ENCODE data around the gene ATP2A3. TPM values are rescaled to one million over a fixed set of nuclear protein-coding genes. Genes with fewer than 3 reads are reported as not detected.
A peak's percentile ranks its signal among the peaks of the same experiment; 100 is the strongest.

ATP2A3 gene
- polyA plus RNA-seq, 3 donors from 2014 or later: 29.6 to 116 (median 35.1) TPM

- Mint-ChIP-seq H3K27me3 (ENCODE audit: low read depth in 3 of 3) (peaks cover 3 to 6% (median 4%) of the 10 kb centered on the region in 3 donors), H3K27ac (peak overlapping the region in 3 of 6 donors; percentile 4 to 6 (median 5)), H3K4me3 (no peak overlapping the region), H3K36me3 (peaks cover 0 to 6% (median 3%) of the 10 kb centered on the region in 3 donors), H3K4me1 (peaks cover 24 to 27% of the 10 kb centered on the region in 2 donors), H3K9me3 (peaks cover 0 to 10% (median 1%) of the 10 kb centered on the region in 6 donors)
- DNase-seq: no peak
Measured at GRCh38 chr17:3974138-3974687, 10.0 kb upstream of the ATP2A3 start.

- Mint-ChIP-seq H3K4me1 (peaks cover 24 to 27% of the 10 kb centered on the region in 2 donors), H3K4me3 (no peak overlapping the region), H3K27me3 (ENCODE audit: low read depth in 3 of 3) (peaks cover 3 to 6% (median 4%) of the 10 kb centered on the region in 3 donors), H3K27ac (peak overlapping the region in 1 of 6 donors; percentile 22), H3K36me3 (peaks cover 0 to 6% (median 3%) of the 10 kb centered on the region in 3 donors), H3K9me3 (peaks cover 0 to 10% (median 1%) of the 10 kb centered on the region in 6 donors)
- no peak for DNase-seq
Measured at GRCh38 chr17:3973495-3974137, 9.4 kb upstream of the ATP2A3 start.

- Mint-ChIP-seq H3K36me3 (peaks cover 0 to 6% (median 3%) of the 10 kb centered on the region in 3 donors), H3K4me1 (peaks cover 24 to 27% of the 10 kb centered on the region in 2 donors), H3K9me3 (peaks cover 0 to 10% (median 1%) of the 10 kb centered on the region in 6 donors), H3K4me3 (peak overlapping the region; percentile 57 to 81 (median 69)), H3K27ac (peak overlapping the region in 1 of 6 donors; percentile 35), H3K27me3 (ENCODE audit: low read depth in 3 of 3) (peaks cover 3 to 6% (median 4%) of the 10 kb centered on the region in 3 donors)
- DNase-seq: no peak
Measured at GRCh38 chr17:3972931-3973330, 8.7 kb upstream of the ATP2A3 start.

- peaks cover 0 to 6% (median 3%) of the 10 kb centered on the region in 3 donors for H3K36me3 Mint-ChIP-seq
- H3K27ac Mint-ChIP-seq: peak overlapping the region in 3 of 6 donors; percentile 35 to 71 (median 42)
- H3K27me3 Mint-ChIP-seq (ENCODE audit: low read depth in 3 of 3): peaks cover 3 to 6% (median 4%) of the 10 kb centered on the region in 3 donors
- peaks cover 0 to 10% (median 1%) of the 10 kb centered on the region in 6 donors for H3K9me3 Mint-ChIP-seq
- H3K4me3 Mint-ChIP-seq: peak overlapping the region; percentile 57 to 81 (median 69)
- H3K4me1 Mint-ChIP-seq: peaks cover 24 to 27% of the 10 kb centered on the region in 2 donors
- DNase-seq: peak; percentile 14 to 22 (median 18)
Measured at GRCh38 chr17:3972281-3972731, 8.1 kb upstream of the ATP2A3 start.

GRCh38 chr17:3970668-3971067 is 6.4 kb upstream of the ATP2A3 start:
- peaks cover 3 to 6% (median 4%) of the 10 kb centered on the region in 3 donors for H3K27me3 Mint-ChIP-seq (ENCODE audit: low read depth in 3 of 3)
- H3K27ac Mint-ChIP-seq: peak overlapping the region in 1 of 6 donors; percentile 4
- H3K4me1 Mint-ChIP-seq: peaks cover 25 to 33% of the 10 kb centered on the region in 2 donors

GRCh38 chr17:3969963-3970362 is 5.7 kb upstream of the ATP2A3 start:
- Mint-ChIP-seq H3K27ac (no peak overlapping the region), H3K4me1 (peaks cover 32 to 40% of the 10 kb centered on the region in 2 donors), H3K36me3 (peaks cover 0 to 4% (median 2%) of the 10 kb centered on the region in 3 donors), H3K9me3 (peaks cover 0 to 7% (median under 1%) of the 10 kb centered on the region in 6 donors), H3K27me3 (ENCODE audit: low read depth in 3 of 3) (peaks cover 3 to 6% (median 4%) of the 10 kb centered on the region in 3 donors), H3K4me3 (no peak overlapping the region)
- DNase-seq: no peak

More at GRCh38 chr17:3970668-3971067, 6.4 kb upstream of the ATP2A3 start:
- no peak for DNase-seq
- Mint-ChIP-seq H3K36me3 (peaks cover 0 to 6% (median 3%) of the 10 kb centered on the region in 3 donors), H3K4me3 (peak overlapping the region in 1 of 5 donors; percentile 32), H3K9me3 (peaks cover 0 to 10% (median 1%) of the 10 kb centered on the region in 6 donors)

GRCh38 chr17:3968886-3969524 is 4.8 kb upstream of the ATP2A3 start:
- Mint-ChIP-seq H3K27ac (no peak overlapping the region), H3K4me1 (peaks cover 29 to 36% of the 10 kb centered on the region in 2 donors), H3K9me3 (no peaks in the 10 kb centered on the region), H3K36me3 (no peaks in the 10 kb centered on the region), H3K27me3 (ENCODE audit: low read depth in 3 of 3) (peaks cover 0 to 5% (median 4%) of the 10 kb centered on the region in 3 donors), H3K4me3 (no peak overlapping the region)
- DNase-seq: no peak

GRCh38 chr17:3968015-3968414 is 3.8 kb upstream of the ATP2A3 start:
- Mint-ChIP-seq H3K4me1 (peaks cover 31 to 33% of the 10 kb centered on the region in 2 donors), H3K4me3 (no peak overlapping the region), H3K9me3 (no peaks in the 10 kb centered on the region), H3K27me3 (ENCODE audit: low read depth in 3 of 3) (peaks cover 2 to 4% (median 3%) of the 10 kb centered on the region in 3 donors), H3K27ac (no peak overlapping the region), H3K36me3 (no peaks in the 10 kb centered on the region)
- no peak for DNase-seq

GRCh38 chr17:3966720-3967363 is 2.6 kb upstream of the ATP2A3 start:
- peak overlapping the region in 3 of 5 donors; percentile 33 to 60 (median 36) for H3K4me3 Mint-ChIP-seq
- H3K27me3 Mint-ChIP-seq (ENCODE audit: low read depth in 3 of 3): peaks cover 0 to 3% (median 0%) of the 10 kb centered on the region in 3 donors
- DNase-seq: no peak
- peak overlapping the region in 2 of 6 donors; percentile 74 for H3K27ac Mint-ChIP-seq
- no peaks in the 10 kb centered on the region for H3K9me3 Mint-ChIP-seq
- H3K4me1 Mint-ChIP-seq: peaks cover 31 to 33% of the 10 kb centered on the region in 2 donors
- H3K36me3 Mint-ChIP-seq: no peaks in the 10 kb centered on the region

GRCh38 chr17:3965118-3965800 is 1.0 kb upstream of the ATP2A3 start:
- H3K9me3 Mint-ChIP-seq: no peaks in the 10 kb centered on the region
- H3K27ac Mint-ChIP-seq: peak overlapping the region; percentile 90 to 97 (median 94)
- H3K4me3 Mint-ChIP-seq: peak overlapping the region; percentile 93 to 96 (median 95)
- no peaks in the 10 kb centered on the region for H3K36me3 Mint-ChIP-seq
- peaks cover 45 to 46% of the 10 kb centered on the region in 2 donors for H3K4me1 Mint-ChIP-seq
- DNase-seq: peak; percentile 60 to 65 (median 65)
- H3K27me3 Mint-ChIP-seq (ENCODE audit: low read depth in 3 of 3): peaks cover 0 to 3% (median 0%) of the 10 kb centered on the region in 3 donors

GRCh38 chr17:3963237-3964201 is 718 bp downstream of the ATP2A3 start:
- Mint-ChIP-seq H3K27me3 (ENCODE audit: low read depth in 3 of 3) (peaks cover 0 to 3% (median 0%) of the 10 kb centered on the region in 3 donors), H3K4me3 (peak overlapping the region; percentile 88 to 92 (median 91)), H3K36me3 (no peaks in the 10 kb centered on the region), H3K9me3 (no peaks in the 10 kb centered on the region), H3K27ac (peak overlapping the region; percentile 67 to 92 (median 91)), H3K4me1 (peaks cover 59 to 61% of the 10 kb centered on the region in 2 donors)
- DNase-seq: peak; percentile 64 to 70 (median 67)

- Mint-ChIP-seq H3K27ac (peak overlapping the region; percentile 67 to 92 (median 91)), H3K4me3 (peak overlapping the region; percentile 88 to 92 (median 91)), H3K36me3 (no peaks in the 10 kb centered on the region), H3K27me3 (ENCODE audit: low read depth in 3 of 3) (peaks cover 0 to 3% (median 0%) of the 10 kb centered on the region in 3 donors), H3K9me3 (no peaks in the 10 kb centered on the region), H3K4me1 (peaks cover 63 to 67% of the 10 kb centered on the region in 2 donors)
- no peak for DNase-seq
Measured at GRCh38 chr17:3962965-3963236, 1.3 kb downstream of the ATP2A3 start.
